ENCODE measurements around the gene RNU5B-1. TPM values are rescaled to one million over a fixed set of nuclear protein-coding genes. Genes with fewer than 3 reads are reported as not detected.

Gene RNU5B-1
- total and polyA plus RNA-seq, 4 donors, result not detected

- TF ChIP-seq REST (IDR thresholded peaks at IDR 0.05) (no peak), RAD21 (IDR thresholded peaks at IDR 0.05) (no peak), FOXA1 (IDR thresholded peaks at IDR 0.05) (no peak), EGR1 (IDR thresholded peaks at IDR 0.05; ENCODE audit: low read depth in 2 of 2) (no peak), MAX (IDR thresholded peaks at IDR 0.05) (no peak)
Measured at GRCh38 chr15:65302061-65302460, 2.4 kb upstream of the RNU5B-1 start (continued).

GRCh38 chr15:65303687-65304380 lies 643 bp upstream of the RNU5B-1 start:
- Histone ChIP-seq H3K9ac (ENCODE audit: low read depth in 1 of 2, low read length in 2 of 2) (peak overlapping the region; percentile 84 to 94), H3K36me3 (ENCODE audit: control insufficient read depth in 4 of 4, insufficient read depth in 3 of 4, low read depth in 1 of 4, low read length in 3 of 4) (no peaks in the 10 kb centered on the region), H3K27me3 (ENCODE audit: control insufficient read depth in 4 of 4, insufficient read depth in 4 of 4, low read length in 3 of 4) (no peaks in the 10 kb centered on the region), H3K9me3 (ENCODE audit: control insufficient read depth in 4 of 4, low read length in 3 of 4) (no peaks in the 10 kb centered on the region), H3K4me3 (ENCODE audit: low read depth in 1 of 3, low read length in 3 of 3) (peak overlapping the region; percentile 46 to 69 (median 68)), H3K4me1 (ENCODE audit: control insufficient read depth in 4 of 4, insufficient read depth in 4 of 4, low read length in 3 of 4) (peaks cover 0 to 24% (median 15%) of the 10 kb centered on the region in 4 donors), H3K27ac (ENCODE audit: low read depth in 1 of 2, low read length in 2 of 2) (peak overlapping the region; percentile 93 to 97)
- DNase-seq (ENCODE audit: low spot score), result no peak
- WGBS, result under 1% methylated on average over 24 of the region's 24 CpGs
- TF ChIP-seq HNF4G (IDR thresholded peaks at IDR 0.05) (no peak), NR2F2 (IDR thresholded peaks at IDR 0.05) (no peak), TAF1 (conservative IDR thresholded peaks at IDR 0.05) (no peak), MAX (IDR thresholded peaks at IDR 0.05) (peak; percentile 75)

GRCh38 chr15:65305150-65305758 lies 777 bp downstream of the RNU5B-1 start:
- TF ChIP-seq GABPA (IDR thresholded peaks at IDR 0.05 in 1 of 2, conservative IDR thresholded peaks at IDR 0.05 in 1 of 2), result no peak
- no peak for TF ChIP-seq RAD21 (IDR thresholded peaks at IDR 0.05)
- TF ChIP-seq ATF3 (IDR thresholded peaks at IDR 0.05), result no peak
- TF ChIP-seq JUND (IDR thresholded peaks at IDR 0.05), result no peak
- no peak for TF ChIP-seq YY1 (IDR thresholded peaks at IDR 0.05)
- TF ChIP-seq CTCF (IDR thresholded peaks at IDR 0.05; ENCODE audit: low read depth, low read length, missing input control), result no peak
- no peak for TF ChIP-seq SP1 (IDR thresholded peaks at IDR 0.05)
- no peak for TF ChIP-seq HNF4A (conservative IDR thresholded peaks at IDR 0.05)
- TF ChIP-seq HNF4G (IDR thresholded peaks at IDR 0.05), result no peak
- TF ChIP-seq NR2F2 (IDR thresholded peaks at IDR 0.05), result no peak
- no peak for DNase-seq (ENCODE audit: low spot score)
- Histone ChIP-seq H3K9me3 (ENCODE audit: control insufficient read depth in 4 of 4, low read length in 3 of 4) (no peaks in the 10 kb centered on the region), H3K27me3 (ENCODE audit: control insufficient read depth in 4 of 4, insufficient read depth in 4 of 4, low read length in 3 of 4) (no peaks in the 10 kb centered on the region), H3K36me3 (ENCODE audit: control insufficient read depth in 4 of 4, insufficient read depth in 3 of 4, low read depth in 1 of 4, low read length in 3 of 4) (no peaks in the 10 kb centered on the region), H3K27ac (ENCODE audit: low read depth in 1 of 2, low read length in 2 of 2) (peak overlapping the region; percentile 93 to 97), H3K4me3 (ENCODE audit: low read depth in 1 of 3, low read length in 3 of 3) (no peak overlapping the region), H3K9ac (ENCODE audit: low read depth in 1 of 2, low read length in 2 of 2) (no peak overlapping the region), H3K4me1 (ENCODE audit: control insufficient read depth in 4 of 4, insufficient read depth in 4 of 4, low read length in 3 of 4) (peaks cover 0 to 24% (median 16%) of the 10 kb centered on the region in 4 donors)
- 47% methylated on average over 14 of the region's 14 CpGs for WGBS

Measured in liver (tissue), 9 donors.